GM23248 (cell line): Measurements from ENCODE around the gene IP6K3. TPM values are rescaled to one million over a fixed set of nuclear protein-coding genes. Genes with fewer than 3 reads are reported as not detected.

Experiments
- DNase-seq: peaks from one replicate; pipeline ENCODE4 v3.0.0-alpha.2; 2015
- H2AFZ ChIP-seq: fragments of 200-600 bp; sonication (generic); 2 replicates; pipeline ENCODE4 v1.6.1; 2016; ENCODE audit warnings: antibody characterized with exemption
- H3F3A ChIP-seq: fragments of 200-600 bp; sonication (generic); 2 replicates; pipeline ENCODE4 v1.6.1; 2016; ENCODE audit warnings: mild to moderate bottlenecking, antibody characterized with exemption, mixed run types; ENCODE audit not compliant: insufficient read depth
- H3K27ac ChIP-seq: fragments of 200-600 bp; sonication (generic); 2 replicates; pipeline ENCODE4 v1.5.1; 2016; ENCODE audit warnings: mild to moderate bottlenecking
- H3K27me3 ChIP-seq: fragments of 200-600 bp; sonication (generic); replicated peaks from 2 replicates; pipeline ENCODE4 v1.6.1; 2016; ENCODE audit warnings: mild to moderate bottlenecking; ENCODE audit not compliant: insufficient read depth
- H3K36me3 ChIP-seq: fragments of 200-600 bp; sonication (generic); 2 replicates; pipeline ENCODE4 v1.6.1; 2016; ENCODE audit warnings: low read depth, mild to moderate bottlenecking
- H3K4me1 ChIP-seq: fragments of 200-600 bp; sonication (generic); 2 replicates; pipeline ENCODE4 v1.6.1; 2016; ENCODE audit warnings: mild to moderate bottlenecking; ENCODE audit not compliant: insufficient read depth
- H3K4me2 ChIP-seq: fragments of 200-600 bp; sonication (generic); one replicate; pipeline ENCODE4 v1.6.1; 2016; ENCODE audit warnings: mild to moderate bottlenecking; ENCODE audit not compliant: unreplicated experiment
- H3K4me3 ChIP-seq: fragments of 200-600 bp; sonication (generic); 2 replicates; pipeline ENCODE4 v1.5.1; 2016; ENCODE audit warnings: mild to moderate bottlenecking
- H3K79me2 ChIP-seq: fragments of 200-600 bp; sonication (generic); 2 replicates; pipeline ENCODE4 v1.6.1; 2016; ENCODE audit warnings: mild to moderate bottlenecking; ENCODE audit not compliant: insufficient read depth
- H3K9ac ChIP-seq: fragments of 200-600 bp; sonication (generic); 2 replicates; pipeline ENCODE4 v1.6.1; 2016; ENCODE audit warnings: mild to moderate bottlenecking
- H3K9me2 ChIP-seq: fragments of 200-600 bp; sonication (generic); 2 replicates; pipeline ENCODE4 v1.6.1; 2016; ENCODE audit warnings: mixed run types, mild to moderate bottlenecking, moderate library complexity; ENCODE audit not compliant: insufficient read depth
- H3K9me3 ChIP-seq: fragments of 200-600 bp; sonication (generic); one replicate; pipeline ENCODE4 v1.6.1; 2017; ENCODE audit warnings: low read depth
- H4K20me1 ChIP-seq: fragments of 200-600 bp; sonication (generic); 2 replicates; pipeline ENCODE4 v1.6.0; 2016; ENCODE audit not compliant: insufficient read depth
- EZH2 ChIP-seq: fragments of 200-600 bp; sonication (generic); IDR thresholded peaks from 2 replicates; pipeline ENCODE4 v1.6.1; 2018; ENCODE audit warnings: antibody characterized with exemption, mild to moderate bottlenecking; ENCODE audit not compliant: insufficient read depth, poor library complexity, severe bottlenecking
- EZH2phosphoT487 ChIP-seq: fragments of 200-600 bp; sonication (generic); IDR thresholded peaks from 2 replicates; pipeline ENCODE4 v1.6.1; 2018; ENCODE audit warnings: antibody characterized with exemption, moderate library complexity, mild to moderate bottlenecking, low read depth; ENCODE audit not compliant: insufficient read depth
- WGBS, 2 experiments: methylation state at CpG; one replicate each; pipeline ENCODE4 v1.1.6; 2015 to 2017; ENCODE audit warnings: low lambda C conversion rate in 2 of 2, low coverage in 1 of 2; ENCODE audit errors: missing lambda C conversion rate in 2 of 2; 5-methylcytosine and 5-hydroxymethylcytosine counted together
- in situ Hi-C: fragments of 300-500 bp; cut with MboI; formaldehyde crosslinking; loops from 2 replicates; pipeline ENCODE4 v1.15.0; 2020
- polyA plus RNA-seq: library from polyadenylated mRNA; unstranded; fragments of >200 nt; fragmentation: Nextera tagmentation; extraction: Ambion mirVana; gene quantifications from 2 replicates; pipeline ENCODE4 v1.2.1, GENCODE V29; 2016
- total RNA-seq: library from RNA; depleted of rRNA; stranded (reverse); fragments of >200 nt; shearing (Covaris generic); gene quantifications from 2 replicates; pipeline ENCODE4 v1.2.3, GENCODE V29; 2014

Gene IP6K3
- total and polyA plus RNA-seq, 2 experiments from 2014 or later: not detected

- no peak overlapping the region for H3K4me3 ChIP-seq
- in situ Hi-C loops: no loop called here
- peaks cover 11% of the 10 kb centered on the region for H3K27me3 ChIP-seq
- no peak for TF ChIP-seq EZH2phosphoT487
- TF ChIP-seq EZH2: no peak
- WGBS, 2 experiments: 79 to 82% methylated on average over 11 of the region's 11 CpGs
- H4K20me1 ChIP-seq: no peaks in the 10 kb centered on the region
- H3K36me3 ChIP-seq: no peaks in the 10 kb centered on the region
- H3K79me2 ChIP-seq: no peaks in the 10 kb centered on the region
- H3K4me1 ChIP-seq: no peaks in the 10 kb centered on the region
- no peak for DNase-seq
- no peaks in the 10 kb centered on the region for H3F3A ChIP-seq
- H3K4me2 ChIP-seq: no peak overlapping the region
- no peak overlapping the region for H2AFZ ChIP-seq
- H3K9ac ChIP-seq: no peak overlapping the region
- no peaks in the 10 kb centered on the region for H3K9me3 ChIP-seq
- no peaks in the 10 kb centered on the region for H3K9me2 ChIP-seq
- H3K27ac ChIP-seq: no peak overlapping the region
These were observed 27.2 kb downstream of the IP6K3 start for GRCh38 chr6:33719326-33719987.

DNA sequence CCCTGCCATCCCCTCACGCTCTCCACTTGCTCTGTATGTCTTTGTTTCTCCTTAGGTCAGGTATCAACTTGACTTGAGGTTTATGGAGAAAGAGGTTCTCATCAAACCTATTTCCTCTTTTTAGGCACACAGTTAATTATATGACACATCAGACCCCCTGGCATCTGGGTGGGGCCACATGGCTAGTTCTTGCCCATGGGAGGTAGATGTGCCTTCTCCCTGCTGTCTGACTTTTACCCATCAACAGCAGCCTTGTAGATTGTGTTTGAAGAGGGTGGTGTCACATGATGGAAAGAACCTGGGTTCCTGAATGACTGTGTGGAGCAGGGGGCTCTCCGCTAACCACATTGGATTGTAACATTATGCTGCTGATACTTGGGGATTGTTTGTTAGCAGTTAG lies 28.0 kb downstream of the IP6K3 start:
- H3K4me1 ChIP-seq: no peaks in the 10 kb centered on the region
- H3K4me3 ChIP-seq: no peak overlapping the region
- H3K27me3 ChIP-seq: peaks cover 8% of the 10 kb centered on the region
- H3K4me2 ChIP-seq: no peak overlapping the region
- in situ Hi-C loops: no loop called here
- WGBS, 2 experiments: 93 to 94% methylated on average over 2 of the region's 2 CpGs
- H3K79me2 ChIP-seq: no peaks in the 10 kb centered on the region
- H3F3A ChIP-seq: no peaks in the 10 kb centered on the region
- no peaks in the 10 kb centered on the region for H4K20me1 ChIP-seq
- no peak for DNase-seq
- no peaks in the 10 kb centered on the region for H3K36me3 ChIP-seq
- no peak overlapping the region for H3K9ac ChIP-seq
- H3K9me2 ChIP-seq: no peaks in the 10 kb centered on the region
- no peaks in the 10 kb centered on the region for H3K9me3 ChIP-seq
- no peak overlapping the region for H3K27ac ChIP-seq
- no peak overlapping the region for H2AFZ ChIP-seq
- TF ChIP-seq EZH2: no peak
- no peak for TF ChIP-seq EZH2phosphoT487

DNA sequence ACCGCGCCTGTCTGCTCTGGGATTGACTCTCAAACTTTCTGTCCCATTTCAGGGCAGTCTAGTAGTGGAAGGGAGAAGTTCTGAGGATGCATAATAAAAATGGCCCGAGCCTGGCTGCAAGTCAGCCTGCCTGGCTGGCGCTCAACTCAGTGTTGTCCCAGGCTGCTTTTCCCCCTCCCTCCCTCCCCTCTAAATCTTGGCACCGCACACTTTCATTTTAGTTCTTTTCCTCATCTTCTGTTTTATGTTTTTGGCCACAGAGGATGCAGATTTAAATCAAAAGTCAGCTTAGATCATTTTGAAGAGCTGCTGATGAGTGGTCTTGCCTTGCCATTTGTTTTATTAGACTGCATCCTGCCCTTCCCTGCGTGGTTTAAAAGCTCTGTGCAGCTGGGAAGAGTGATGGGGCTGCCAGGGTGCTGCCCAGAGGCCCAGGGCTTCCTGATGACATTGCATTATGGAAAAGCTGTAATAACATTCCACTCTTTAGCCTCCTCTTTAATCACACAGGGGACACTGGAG lies 28.7 kb downstream of the IP6K3 start:
- TF ChIP-seq EZH2phosphoT487 (no peak), EZH2 (no peak)

GRCh38 chr6:33716890-33717632 lies 29.6 kb downstream of the IP6K3 start:
- H3K27me3 ChIP-seq: no peaks in the 10 kb centered on the region; the same call in 1 of the 2 replicates
- TF ChIP-seq EZH2phosphoT487 (no peak), EZH2 (no peak)
- in situ Hi-C loops: no loop called here
- H2AFZ ChIP-seq: no peak overlapping the region
- 77 to 81% methylated on average over 8 of the region's 8 CpGs for WGBS, 2 experiments
- H3F3A ChIP-seq: no peaks in the 10 kb centered on the region
- no peaks in the 10 kb centered on the region for H3K9me2 ChIP-seq
- no peak overlapping the region for H3K4me2 ChIP-seq
- no peaks in the 10 kb centered on the region for H3K9me3 ChIP-seq
- H3K4me1 ChIP-seq: no peaks in the 10 kb centered on the region
- no peak overlapping the region for H3K9ac ChIP-seq
- no peak overlapping the region for H3K27ac ChIP-seq
- no peaks in the 10 kb centered on the region for H4K20me1 ChIP-seq
- no peaks in the 10 kb centered on the region for H3K36me3 ChIP-seq
- H3K4me3 ChIP-seq: no peak overlapping the region
- DNase-seq: no peak
- H3K79me2 ChIP-seq: no peaks in the 10 kb centered on the region

More for the DNA sequence above, 28.7 kb downstream of the IP6K3 start:
- Histone ChIP-seq H3K9ac (no peak overlapping the region), H3K4me1 (no peaks in the 10 kb centered on the region), H4K20me1 (no peaks in the 10 kb centered on the region), H3K9me3 (no peaks in the 10 kb centered on the region), H3K9me2 (no peaks in the 10 kb centered on the region), H2AFZ (no peak overlapping the region), H3K27me3 (peaks cover 7% of the 10 kb centered on the region), H3K79me2 (no peaks in the 10 kb centered on the region), H3K4me3 (no peak overlapping the region), H3K4me2 (no peak overlapping the region), H3F3A (no peaks in the 10 kb centered on the region), H3K36me3 (no peaks in the 10 kb centered on the region), H3K27ac (no peak overlapping the region)
- in situ Hi-C loops: no loop called here
- 18 to 20% methylated on average over 4 to 6 of the region's 6 CpGs for WGBS, 2 experiments
- peak; percentile 22 for DNase-seq
